ENCODE data around the gene RASAL1. TPM values are rescaled to one million over a fixed set of nuclear protein-coding genes. Genes with fewer than 3 reads are reported as not detected.

Gene RASAL1
- total RNA-seq, 1 donor from 2014 or later, result 0.26 TPM

- Histone ChIP-seq H3K36me3 (no peaks in the 10 kb centered on the region), H3K27me3 (peaks cover 10% of the 10 kb centered on the region), H3K27ac (no peak overlapping the region), H3K4me1 (no peaks in the 10 kb centered on the region), H3K9me3 (no peaks in the 10 kb centered on the region), H3K4me3 (no peak overlapping the region)
- no peak for TF ChIP-seq CTCF (IDR thresholded peaks at IDR 0.05)
- no peak for ATAC-seq
- no peak for DNase-seq
- intact Hi-C loops (cut with DNase I), result no loop called here
Observed at GRCh38 chr12:113073586-113073985, 62.0 kb downstream of the RASAL1 start.

GRCh38 chr12:113072136-113072535 lies 63.4 kb downstream of the RASAL1 start:
- no peak for DNase-seq
- no peak for TF ChIP-seq CTCF (IDR thresholded peaks at IDR 0.05)
- Histone ChIP-seq H3K9me3 (no peaks in the 10 kb centered on the region), H3K27ac (no peak overlapping the region), H3K27me3 (peaks cover 6% of the 10 kb centered on the region), H3K4me3 (no peak overlapping the region), H3K4me1 (no peaks in the 10 kb centered on the region), H3K36me3 (no peaks in the 10 kb centered on the region)
- intact Hi-C loops (cut with DNase I), result no loop called here
- ATAC-seq, result no peak

GRCh38 chr12:113071135-113072112 lies 64.1 kb downstream of the RASAL1 start:
- DNase-seq, result no peak
- Histone ChIP-seq H3K4me1 (no peaks in the 10 kb centered on the region), H3K27me3 (peaks cover 2% of the 10 kb centered on the region), H3K36me3 (no peaks in the 10 kb centered on the region), H3K4me3 (no peak overlapping the region), H3K9me3 (no peaks in the 10 kb centered on the region), H3K27ac (no peak overlapping the region)
- no peak for ATAC-seq
- intact Hi-C loops (cut with DNase I), result no loop called here
- no peak for TF ChIP-seq CTCF (IDR thresholded peaks at IDR 0.05)

GRCh38 chr12:113070117-113070906 lies 65.2 kb downstream of the RASAL1 start:
- peak; percentile 69 for ATAC-seq
- no peak overlapping the region for H3K4me3 ChIP-seq
- no peak for TF ChIP-seq CTCF (IDR thresholded peaks at IDR 0.05)

GRCh38 chr12:113069751-113070116 lies 65.8 kb downstream of the RASAL1 start:
- Histone ChIP-seq H3K4me1 (no peaks in the 10 kb centered on the region), H3K27me3 (peaks cover 6% of the 10 kb centered on the region), H3K9me3 (no peaks in the 10 kb centered on the region), H3K36me3 (no peaks in the 10 kb centered on the region), H3K27ac (no peak overlapping the region), H3K4me3 (no peak overlapping the region)
- no peak for ATAC-seq
- no peak for TF ChIP-seq CTCF (IDR thresholded peaks at IDR 0.05)
- DNase-seq, result no peak
- intact Hi-C loops (cut with DNase I), result no loop called here

More at GRCh38 chr12:113070117-113070906, 65.2 kb downstream of the RASAL1 start:
- Histone ChIP-seq H3K27ac (no peak overlapping the region), H3K9me3 (no peaks in the 10 kb centered on the region), H3K27me3 (peaks cover under 1% of the 10 kb centered on the region), H3K4me1 (no peaks in the 10 kb centered on the region), H3K36me3 (no peaks in the 10 kb centered on the region)
- intact Hi-C loops (cut with DNase I), result no loop called here
- DNase-seq, result peak; percentile 82
